Uterus (tissue), 4 donors: ENCODE data around the gene RNF115. TPM values are rescaled to one million over a fixed set of nuclear protein-coding genes. Genes with fewer than 3 reads are reported as not detected.
A peak's percentile ranks its signal among the peaks of the same experiment; 100 is the strongest.

Experiments
- DNase-seq, 2 donors: peaks; one replicate each; pipeline ENCODE4 v3.0.0-alpha.2; 2019 to 2020
- H3K27ac ChIP-seq, 2 donors: fragments of 200-600 bp; sonication (generic); 1 replicate in 1 of 2; 2 replicates in 1 of 2; pipeline ENCODE4 v1.5.1; 2016 to 2018
- H3K27me3 ChIP-seq, 2 donors: fragments of 200-600 bp; sonication (generic); one replicate each; pipeline ENCODE4 v1.5.1; 2018 to 2019; ENCODE audit warnings: control low read depth in 1 of 2
- H3K36me3 ChIP-seq, 2 donors: fragments of 200-600 bp; sonication (generic); one replicate each; pipeline ENCODE4 v1.5.1; 2019; ENCODE audit warnings: control low read depth in 1 of 2
- H3K4me1 ChIP-seq, 2 donors: fragments of 200-600 bp; sonication (generic); one replicate each; pipeline ENCODE4 v1.5.1; 2018 to 2019; ENCODE audit warnings: control low read depth in 1 of 2
- H3K4me3 ChIP-seq, 2 donors: fragments of 200-600 bp; sonication (generic); 1 replicate in 1 of 2; 2 replicates in 1 of 2; pipeline ENCODE4 v1.5.1; 2018 to 2019; ENCODE audit warnings: mild to moderate bottlenecking in 1 of 2
- H3K9me3 ChIP-seq, 2 donors: fragments of 200-600 bp; sonication (generic); one replicate each; pipeline ENCODE4 v1.5.1; 2019; ENCODE audit warnings: control low read depth in 1 of 2
- POLR2A ChIP-seq, 2 donors: fragments of 450-650 bp; IDR thresholded peaks; one replicate each; pipeline ENCODE4 v1.6.1; 2016; ENCODE audit warnings: antibody characterized with exemption in 2 of 2, mild to moderate bottlenecking in 1 of 2, moderate library complexity in 1 of 2
- intact Hi-C: fragments of 100-400 bp; cut with DNase I; formaldehyde crosslinking; loops from one replicate; pipeline ENCODE4 v1.15.1; 2023; ENCODE audit warnings: low total_unique reads
- total RNA-seq, 4 donors: library from RNA; depleted of rRNA in 3 of 4; stranded (reverse); fragments of >200 nt in 3 of 4; gene quantifications; one replicate each; pipeline versions ENCODE4 v1.1.0 to v1.2.4, GENCODE V29; 2014 to 2023
- TF ChIP-seq, protein P1 (sequence below), 4 experiments: fragments of 200-600 bp in 2 of 4; fragments of 450-650 bp in 2 of 4; sonication (generic) in 2 of 4; IDR thresholded peaks; one replicate each; pipeline ENCODE4 v1.5.1; 2016 to 2019; ENCODE audit warnings: antibody characterized with exemption in 4 of 4, mild to moderate bottlenecking in 2 of 4, moderate library complexity in 1 of 4
- donor health status: DM: yes; HTN: yes; CAD: no.

RNF115 gene
- total RNA-seq, 4 donors from 2014 or later = 18.8 to 33.4 (median 27.8) TPM

GRCh38 chr1:145859491-145860023 is 35.7 kb upstream of the RNF115 start:
- H3K27me3 ChIP-seq = no peaks in the 10 kb centered on the region
- TF ChIP-seq POLR2A (IDR thresholded peaks at IDR 0.05) = peak; percentile 88
- TF ChIP-seq, protein P1, sequence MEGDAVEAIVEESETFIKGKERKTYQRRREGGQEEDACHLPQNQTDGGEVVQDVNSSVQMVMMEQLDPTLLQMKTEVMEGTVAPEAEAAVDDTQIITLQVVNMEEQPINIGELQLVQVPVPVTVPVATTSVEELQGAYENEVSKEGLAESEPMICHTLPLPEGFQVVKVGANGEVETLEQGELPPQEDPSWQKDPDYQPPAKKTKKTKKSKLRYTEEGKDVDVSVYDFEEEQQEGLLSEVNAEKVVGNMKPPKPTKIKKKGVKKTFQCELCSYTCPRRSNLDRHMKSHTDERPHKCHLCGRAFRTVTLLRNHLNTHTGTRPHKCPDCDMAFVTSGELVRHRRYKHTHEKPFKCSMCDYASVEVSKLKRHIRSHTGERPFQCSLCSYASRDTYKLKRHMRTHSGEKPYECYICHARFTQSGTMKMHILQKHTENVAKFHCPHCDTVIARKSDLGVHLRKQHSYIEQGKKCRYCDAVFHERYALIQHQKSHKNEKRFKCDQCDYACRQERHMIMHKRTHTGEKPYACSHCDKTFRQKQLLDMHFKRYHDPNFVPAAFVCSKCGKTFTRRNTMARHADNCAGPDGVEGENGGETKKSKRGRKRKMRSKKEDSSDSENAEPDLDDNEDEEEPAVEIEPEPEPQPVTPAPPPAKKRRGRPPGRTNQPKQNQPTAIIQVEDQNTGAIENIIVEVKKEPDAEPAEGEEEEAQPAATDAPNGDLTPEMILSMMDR (IDR thresholded peaks at IDR 0.05) = peak in 3 of 4 experiments; percentile 22 to 46 (median 35)
- H3K27ac ChIP-seq = peak overlapping the region; percentile 93 to 95
- H3K9me3 ChIP-seq = no peaks in the 10 kb centered on the region
- intact Hi-C loops = no loop called here
- H3K4me1 ChIP-seq = peaks cover 0 to 6% of the 10 kb centered on the region in 2 donors
- peak; percentile 94 to 95 for DNase-seq
- no peaks in the 10 kb centered on the region for H3K36me3 ChIP-seq
- peak overlapping the region; percentile 77 to 95 for H3K4me3 ChIP-seq

DNA sequence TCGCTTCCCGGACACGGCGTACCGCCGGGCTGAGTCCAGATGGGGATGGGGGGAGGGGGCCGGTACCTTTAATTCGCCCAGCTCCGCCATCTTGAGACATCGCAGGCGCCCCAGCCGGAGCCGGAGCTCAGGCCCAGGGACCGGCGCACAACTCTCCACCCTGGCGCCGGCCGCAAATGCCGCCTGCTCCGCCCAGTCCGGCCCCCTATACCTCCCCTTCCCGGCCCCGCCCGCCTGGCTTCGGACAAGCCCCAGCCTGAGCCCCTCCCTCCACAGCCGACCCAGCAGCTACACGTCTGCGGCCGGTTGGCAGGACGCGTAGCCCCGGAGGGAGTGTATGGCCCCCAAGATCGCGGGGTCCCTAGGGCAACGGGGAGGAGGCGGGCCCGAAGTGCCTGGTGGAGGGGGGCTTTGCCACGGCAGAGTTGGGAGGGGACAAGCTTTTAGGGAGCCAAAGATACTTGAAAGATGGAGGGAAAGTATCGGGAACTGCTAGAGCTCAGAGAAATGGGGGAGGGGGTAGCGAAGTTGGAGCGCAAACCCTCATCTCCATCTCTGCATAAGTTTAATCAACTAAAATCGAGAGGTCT is 35.1 kb upstream of the RNF115 start, which contains the start of gene PIAS3:
Gene PIAS3 (minus strand): TSS at position 181 of the 590 bp plus-strand sequence. CDS start 91 bp downstream, at position 90.
- Histone ChIP-seq H3K36me3 (no peaks in the 10 kb centered on the region), H3K27me3 (no peaks in the 10 kb centered on the region), H3K4me3 (peak within 1 kb of the TSS; percentile 77 to 95), H3K27ac (peak within 1 kb of the TSS; percentile 93 to 95), H3K4me1 (peaks cover 0 to 6% of the 10 kb centered on the region in 2 donors), H3K9me3 (no peaks in the 10 kb centered on the region)
- intact Hi-C loops = no loop called here
- TF ChIP-seq, protein P1 (IDR thresholded peaks at IDR 0.05) = peak in 1 of 4 experiments; percentile 9
- peak; percentile 82 to 88 for TF ChIP-seq POLR2A (IDR thresholded peaks at IDR 0.05)
- DNase-seq = peak; percentile 96

- peaks cover 0 to 6% of the 10 kb centered on the region in 2 donors for H3K4me1 ChIP-seq
- intact Hi-C loops = no loop called here
- H3K27me3 ChIP-seq = no peaks in the 10 kb centered on the region
- H3K9me3 ChIP-seq = no peaks in the 10 kb centered on the region
- H3K4me3 ChIP-seq = peak overlapping the region; percentile 77 to 95
- TF ChIP-seq, protein P1 (IDR thresholded peaks at IDR 0.05) = no peak
- TF ChIP-seq POLR2A (IDR thresholded peaks at IDR 0.05) = no peak
- peak overlapping the region; percentile 93 to 95 for H3K27ac ChIP-seq
- DNase-seq = peak; percentile 61 to 67
- H3K36me3 ChIP-seq = no peaks in the 10 kb centered on the region
These were observed 34.5 kb upstream of the RNF115 start for GRCh38 chr1:145858238-145858900.

DNA sequence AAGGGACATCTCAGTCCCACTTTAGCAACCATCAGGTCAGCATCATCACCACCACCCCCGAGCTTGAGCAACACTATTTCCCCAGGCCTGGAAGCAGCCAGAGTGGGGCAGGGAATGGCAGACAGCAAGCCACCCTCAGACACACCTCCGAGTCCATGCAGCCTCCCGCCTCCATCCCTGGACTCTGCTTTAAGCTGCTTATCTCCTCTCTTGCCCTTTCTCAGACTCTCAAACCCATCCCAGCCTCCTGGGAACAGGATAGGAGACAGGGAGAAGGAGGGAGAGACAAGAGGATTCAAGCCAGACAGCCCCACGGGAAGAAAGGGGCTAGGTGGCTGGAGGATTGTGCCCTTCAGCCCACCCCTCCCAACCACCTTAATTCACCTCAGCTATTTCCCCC is 33.3 kb upstream of the RNF115 start:
- no peaks in the 10 kb centered on the region for H3K36me3 ChIP-seq
- peaks cover 0 to 6% of the 10 kb centered on the region in 2 donors for H3K4me1 ChIP-seq
- no peaks in the 10 kb centered on the region for H3K27me3 ChIP-seq
- H3K4me3 ChIP-seq = no peak overlapping the region
- intact Hi-C loops = no loop called here
- H3K9me3 ChIP-seq = no peaks in the 10 kb centered on the region
- no peak for DNase-seq
- peak overlapping the region in 1 of 2 donors; percentile 35 for H3K27ac ChIP-seq
- no peak for TF ChIP-seq POLR2A (IDR thresholded peaks at IDR 0.05)
- TF ChIP-seq, protein P1 (IDR thresholded peaks at IDR 0.05) = no peak
